ENCODE data around the gene NELFB.

GRCh38 chr9:137302118-137302448 lies 47.0 kb downstream of the NELFB start, which contains the start of gene NRARP:
- TF ChIP-seq CTCF (IDR thresholded peaks at IDR 0.05; ENCODE audit: low read depth, low read length) (no peak), EZH2phosphoT487 (IDR thresholded peaks at IDR 0.05; ENCODE audit: low read depth) (no peak)

Measured in OCI-LY3 (cell line).